Myocyte (in vitro differentiated cells): Measurements from ENCODE around the gene FAF1. TPM values are rescaled to one million over a fixed set of nuclear protein-coding genes. Genes with fewer than 3 reads are reported as not detected.

ENCODE experiments used
- DNase-seq: peaks from one replicate; pipeline ENCODE4 v3.0.0-alpha.2; 2012; ENCODE audit warnings: low read depth
- total RNA-seq: library from RNA; depleted of rRNA; stranded (reverse); fragments of >200 nt; gene quantifications from 2 replicates; pipeline ENCODE4 v1.2.3, GENCODE V29; 2014

Gene FAF1
- total RNA-seq, 1 donor from 2014 or later: 60.2 TPM

DNA sequence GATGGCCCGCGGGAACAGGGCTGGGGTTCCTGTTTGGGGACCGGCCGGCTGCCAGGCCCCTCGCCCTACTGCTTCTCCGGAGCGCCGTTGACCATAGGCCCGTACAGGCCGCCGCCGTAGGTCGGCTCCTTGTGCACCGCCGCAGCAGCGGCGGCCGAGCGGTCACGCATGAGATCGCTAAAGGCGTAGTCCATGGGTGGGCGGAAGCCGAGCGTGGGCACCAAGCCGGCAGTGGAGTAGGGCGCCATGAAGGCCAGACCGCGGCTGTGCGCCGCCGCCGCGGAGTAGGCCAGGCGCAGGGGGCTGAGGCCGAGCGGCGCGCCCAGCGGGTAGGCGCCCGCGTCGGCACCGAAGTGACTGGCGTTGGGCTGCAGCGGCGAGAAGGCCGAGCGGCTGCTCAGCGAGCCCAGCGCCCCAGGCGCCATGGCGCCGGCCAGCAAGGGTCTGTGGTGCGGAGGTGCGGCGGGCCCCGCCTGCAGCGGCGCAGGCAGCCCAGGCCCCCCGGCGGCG lies 541.4 kb downstream of the FAF1 start:
- no peak for DNase-seq

DNA sequence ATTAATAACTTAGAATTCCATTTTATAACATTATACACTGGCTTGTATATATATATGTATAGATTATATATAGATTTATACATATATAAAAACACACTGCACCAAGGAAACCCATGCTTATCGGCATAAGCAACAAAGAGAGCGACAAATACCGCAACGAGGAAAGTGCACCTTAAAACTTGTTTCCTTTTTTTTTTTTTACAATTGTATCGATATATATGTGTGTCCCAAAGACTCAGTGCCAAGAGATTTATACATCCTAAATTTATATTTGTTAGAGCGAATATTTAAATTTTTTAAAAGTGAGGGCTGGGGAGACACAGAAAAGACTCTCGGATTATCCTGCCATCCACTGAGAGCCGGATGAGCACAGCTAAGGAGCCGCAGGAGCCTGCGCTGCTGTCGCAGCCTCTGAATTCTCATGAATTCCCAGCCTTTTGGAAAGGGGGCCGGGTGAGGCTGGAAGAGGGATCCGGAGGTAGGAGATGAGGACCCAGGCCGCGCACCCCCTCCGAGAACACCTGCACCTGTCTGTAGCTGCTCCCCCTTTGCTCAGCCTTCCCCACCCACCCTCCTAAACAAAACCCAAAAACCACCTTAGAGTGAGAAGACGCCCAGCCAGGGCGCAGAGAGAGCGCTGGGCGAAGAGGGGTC lies 542.0 kb downstream of the FAF1 start:
- no peak for DNase-seq

DNA sequence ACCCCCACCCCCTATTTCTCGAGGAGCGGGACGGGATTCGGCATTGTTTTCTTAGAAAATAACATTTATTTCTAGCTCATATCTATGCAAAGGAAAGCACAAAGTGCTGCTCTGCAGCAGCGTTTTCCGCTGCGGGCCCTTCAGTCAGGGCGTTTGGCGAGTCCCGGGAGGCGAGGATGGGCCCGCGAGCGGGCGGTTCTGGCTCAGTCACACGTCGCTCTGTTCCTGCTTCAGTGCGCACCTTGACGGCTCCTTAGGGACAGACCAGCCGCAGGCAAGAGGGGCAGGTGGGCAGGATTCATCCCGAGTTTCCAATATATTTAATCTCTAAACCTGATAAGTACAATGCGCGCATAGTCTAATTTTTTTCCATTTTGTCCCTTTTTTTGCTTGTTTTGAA lies 542.6 kb downstream of the FAF1 start:
- no peak for DNase-seq

DNA sequence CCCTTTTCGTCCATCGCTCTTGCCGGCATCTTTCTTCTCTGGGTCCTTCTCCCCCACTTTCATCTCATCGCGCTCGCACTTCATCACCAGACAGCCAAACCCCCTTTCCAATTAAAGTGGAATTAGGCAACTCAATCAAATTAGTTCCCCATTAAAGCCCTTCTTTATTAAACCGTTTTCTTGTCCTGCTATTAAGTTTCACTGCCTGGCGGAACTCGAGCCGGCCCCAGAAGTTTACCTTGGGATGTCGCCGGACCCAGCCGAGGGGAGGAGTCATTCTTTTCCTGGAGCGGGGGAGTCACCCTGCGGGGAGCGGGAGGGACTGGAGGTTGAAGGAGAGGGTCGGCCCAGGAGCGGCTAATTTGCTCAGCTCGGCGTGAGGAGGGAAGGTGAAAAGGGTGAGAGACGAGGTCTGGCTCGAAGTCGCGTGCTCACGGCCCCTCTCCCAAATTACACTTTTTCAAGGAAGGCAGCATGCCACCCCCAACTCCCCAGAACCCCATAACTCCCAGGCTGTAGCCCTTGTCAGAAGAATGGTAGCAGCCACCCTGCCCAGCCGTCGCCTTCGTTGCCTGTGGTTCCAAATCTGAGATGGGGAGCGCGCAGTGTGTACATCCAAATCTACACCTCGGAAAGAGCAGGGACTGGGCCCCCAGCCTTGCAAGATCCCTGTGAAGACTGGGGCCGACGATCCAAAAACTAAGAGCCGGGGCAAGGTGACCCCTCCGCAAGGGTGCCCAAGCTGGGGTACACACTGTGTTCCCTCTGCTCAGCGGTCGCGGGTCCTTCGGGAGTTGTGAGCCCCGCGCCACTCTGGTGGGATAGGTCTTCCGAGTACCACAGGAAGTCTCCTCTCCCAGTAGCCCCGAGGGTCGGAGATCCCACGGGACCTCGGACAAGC lies 543.3 kb downstream of the FAF1 start:
- DNase-seq: no peak

DNA sequence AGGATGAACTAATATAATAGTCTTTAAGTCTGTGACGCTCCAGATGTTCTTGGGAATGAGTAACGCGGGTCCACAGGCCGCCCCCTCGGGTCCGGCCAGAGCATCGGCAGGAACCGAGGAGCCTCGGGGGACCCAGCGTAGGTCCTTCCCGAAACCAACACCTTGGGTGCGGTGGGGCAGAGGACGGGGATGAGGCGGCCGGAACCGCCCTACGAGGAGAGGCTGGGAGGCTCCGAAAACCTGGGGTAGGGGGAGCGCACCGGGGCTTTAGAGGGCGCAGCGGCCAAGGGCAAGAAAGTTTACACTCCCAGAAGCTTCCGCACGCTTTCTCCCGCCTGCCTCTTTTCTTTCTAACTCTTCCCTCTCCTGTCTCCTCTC lies 543.9 kb downstream of the FAF1 start:
- no peak for DNase-seq

DNA sequence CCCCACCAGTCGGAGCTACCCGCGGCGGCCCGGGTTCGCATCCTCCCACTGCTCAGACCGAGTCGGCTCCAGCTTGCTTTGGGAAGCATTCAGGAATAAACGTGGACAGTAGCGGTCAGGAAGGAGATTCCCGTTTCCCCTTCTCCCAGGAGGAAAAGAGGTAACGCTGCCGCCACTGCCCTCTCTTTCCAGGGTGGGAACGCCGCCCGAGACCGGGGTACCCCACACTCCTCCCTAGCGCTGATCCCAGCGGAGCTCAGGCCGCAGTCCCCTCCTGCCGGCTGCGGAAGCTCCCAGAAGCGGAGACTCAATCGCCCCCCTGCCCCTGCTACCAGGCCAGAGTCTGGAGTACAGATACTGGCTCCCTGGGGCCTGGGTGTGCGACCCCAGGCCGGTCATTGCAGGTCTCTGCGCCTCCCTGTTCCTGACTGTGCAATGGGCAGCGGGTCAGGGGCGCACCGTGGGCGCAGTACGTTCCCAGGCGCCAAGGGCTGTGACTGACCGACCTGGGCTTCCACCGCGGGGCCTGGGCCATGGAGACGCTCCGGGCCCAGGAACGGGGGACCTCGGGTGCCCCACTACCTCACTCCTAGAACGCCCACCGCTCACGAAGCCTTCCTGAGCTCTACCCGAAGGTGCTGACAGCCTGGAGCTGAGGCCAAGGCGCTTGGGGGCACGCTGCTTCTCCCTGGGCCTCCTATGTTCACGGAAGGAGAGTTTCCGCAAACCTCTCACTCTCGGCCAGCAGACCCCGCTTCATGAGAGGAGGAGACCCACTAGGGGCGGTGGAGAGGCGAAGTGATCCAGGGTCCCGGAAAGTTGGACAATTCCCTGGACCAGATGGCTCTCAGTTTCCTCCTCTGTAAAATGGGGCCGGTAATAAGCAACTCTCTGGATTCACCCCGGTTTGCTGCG lies 544.6 kb downstream of the FAF1 start:
- no peak for DNase-seq

DNA sequence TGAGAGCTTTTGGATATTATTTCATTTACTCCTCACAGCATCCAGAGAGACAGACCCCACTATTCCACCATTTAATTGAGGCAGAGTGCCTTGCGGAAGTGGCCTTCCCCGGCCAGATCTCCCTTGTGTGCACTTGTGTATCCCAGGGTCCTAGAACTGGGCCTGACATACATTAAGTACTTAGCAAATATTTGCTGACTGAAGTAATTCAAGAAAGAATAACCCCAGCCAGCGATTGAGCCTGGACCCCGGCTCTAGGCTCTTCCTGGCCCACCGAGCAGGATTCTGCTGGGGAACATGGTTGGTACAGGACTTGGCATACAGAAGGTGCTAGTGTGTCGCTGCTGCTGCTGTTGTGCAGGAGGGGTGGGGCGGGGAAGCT lies 545.2 kb downstream of the FAF1 start:
- DNase-seq: no peak

DNA sequence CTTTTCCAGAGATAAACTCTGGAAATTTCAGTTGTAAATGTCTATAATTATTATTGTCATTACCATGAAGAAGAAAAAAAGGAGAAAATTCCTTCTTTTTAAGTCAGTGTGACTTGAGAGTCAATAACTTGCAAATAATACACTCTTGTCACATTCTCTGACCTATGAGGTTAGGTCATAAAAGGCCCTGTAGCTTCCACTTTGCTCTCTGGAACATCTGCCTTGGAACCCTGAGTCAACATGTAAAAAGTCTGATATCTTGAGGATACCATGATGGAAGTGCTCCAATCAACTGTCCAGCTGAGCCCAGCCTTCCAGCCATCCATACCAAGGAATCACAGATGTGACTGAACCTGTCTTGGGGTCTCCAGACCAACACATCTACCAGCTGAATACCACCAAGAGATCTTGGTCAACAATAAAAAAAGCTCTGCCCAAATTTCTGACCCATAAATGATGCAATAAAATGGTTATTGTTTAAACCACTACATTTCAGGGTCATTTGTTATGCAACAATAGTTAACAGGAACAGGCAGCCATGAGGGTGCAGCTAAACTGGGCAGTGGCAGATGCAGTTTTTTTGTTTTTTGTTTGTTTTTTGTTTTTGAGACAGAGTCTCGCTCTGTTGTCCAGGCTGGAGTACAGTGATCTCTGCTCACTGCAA lies 547.1 kb downstream of the FAF1 start:
- DNase-seq: no peak

DNA sequence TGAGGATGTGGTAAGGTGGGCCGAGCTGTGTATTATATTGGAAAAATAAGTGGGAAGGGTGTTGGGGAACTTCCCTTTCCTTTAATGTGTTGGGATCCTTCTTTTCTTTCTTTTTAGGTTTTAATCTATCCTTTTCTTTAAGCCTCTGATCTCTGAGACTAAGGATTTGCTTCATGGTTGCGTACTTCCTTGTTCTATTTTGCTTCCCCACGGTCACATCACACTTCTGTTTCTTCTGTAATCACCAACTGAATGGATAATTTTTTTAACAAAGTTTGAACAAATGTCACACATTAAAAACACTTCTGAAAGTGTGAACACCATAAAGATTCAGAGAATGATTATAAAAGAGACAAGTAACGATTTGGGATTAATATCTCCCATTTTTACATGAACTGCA lies 554.3 kb downstream of the FAF1 start:
- DNase-seq: no peak

DNA sequence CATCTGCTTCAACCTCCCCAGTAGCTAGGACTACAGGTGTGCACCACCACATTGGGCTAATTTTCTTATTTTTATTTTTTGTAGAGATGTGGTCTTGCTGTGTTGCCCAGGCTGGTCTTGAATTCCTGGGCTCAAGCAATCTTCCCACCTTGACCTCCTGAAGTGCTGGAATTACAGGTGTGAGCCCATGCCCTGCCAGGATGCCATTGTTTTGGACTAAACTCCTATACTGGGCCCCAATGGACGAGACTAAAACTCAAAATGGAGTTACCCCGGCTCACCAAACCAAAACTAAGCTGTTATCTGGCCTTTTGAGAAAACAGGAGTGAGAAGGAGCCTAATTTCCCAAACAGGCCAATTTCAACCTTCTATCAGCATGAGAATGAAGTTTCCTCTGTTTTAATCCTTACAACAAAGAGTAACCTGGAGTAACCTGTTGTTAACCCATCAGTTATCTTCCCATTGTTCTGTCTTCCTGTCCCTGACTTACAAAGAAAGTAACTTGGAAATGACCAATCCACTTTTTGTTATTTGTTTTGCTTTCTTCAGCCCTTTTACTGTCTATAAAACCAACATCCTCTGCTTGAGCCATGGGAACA lies 566.4 kb downstream of the FAF1 start:
- no peak for DNase-seq

Other genes with a start within 250 kb of the FAF1 start
- 17.8 and 27.7 TPM in 2 replicates for gene CDKN2C, start 10.0 kb upstream of the FAF1 start, total RNA-seq
- gene C1orf185, start 142.0 kb upstream of the FAF1 start, total RNA-seq: not detected in 2 replicates